HuH-7 (cell line): ENCODE data around the gene TMEM271.
"Not testable (repeated sequence)": the region's sequence is repeated elsewhere in the genome, so short reads cannot be mapped to it uniquely, and the experiment has no call there.

Experiments
- DNase-seq: peaks from one replicate; pipeline ENCODE4 v3.0.0; 2011; ENCODE audit warnings: low spot score

TMEM271 gene

GRCh38 chr4:609400-610050, 33.4 kb upstream of the TMEM271 start:
- DNase-seq = no peak

- DNase-seq = no peak
These were observed 32.1 kb upstream of the TMEM271 start for GRCh38 chr4:608236-608635.

- no peak for DNase-seq
These were observed 29.8 kb upstream of the TMEM271 start for GRCh38 chr4:605702-606425.

- DNase-seq = no peak
These were observed 28.0 kb upstream of the TMEM271 start for GRCh38 chr4:604131-604530.

GRCh38 chr4:602559-602942, 26.5 kb upstream of the TMEM271 start:
- DNase-seq = peak; percentile 51

- no peak for DNase-seq
These were observed 25.8 kb upstream of the TMEM271 start for GRCh38 chr4:601612-602558.

GRCh38 chr4:600850-601515, 24.9 kb upstream of the TMEM271 start:
- no peak for DNase-seq

- DNase-seq = no peak
These were observed 24.1 kb upstream of the TMEM271 start for GRCh38 chr4:600166-600565.

- DNase-seq = no peak
These were observed 22.8 kb upstream of the TMEM271 start for GRCh38 chr4:598925-599324.

GRCh38 chr4:592825-593520, 16.9 kb upstream of the TMEM271 start:
- DNase-seq = no peak

GRCh38 chr4:592178-592577, 16.1 kb upstream of the TMEM271 start:
- not testable (repeated sequence) for DNase-seq

GRCh38 chr4:590313-590841, 14.3 kb upstream of the TMEM271 start:
- DNase-seq = no peak

GRCh38 chr4:589219-589963, 13.3 kb upstream of the TMEM271 start:
- DNase-seq = no peak

- DNase-seq = no peak
These were observed 12.3 kb upstream of the TMEM271 start for GRCh38 chr4:588351-588849.

- DNase-seq = no peak
These were observed 11.7 kb upstream of the TMEM271 start for GRCh38 chr4:587671-588350.

- DNase-seq = no peak
These were observed 7.7 kb upstream of the TMEM271 start for GRCh38 chr4:583820-584219.

GRCh38 chr4:581753-582361, 5.8 kb upstream of the TMEM271 start:
- no peak for DNase-seq

GRCh38 chr4:581181-581580, 5.1 kb upstream of the TMEM271 start:
- DNase-seq = no peak

- no peak for DNase-seq
These were observed 3.6 kb upstream of the TMEM271 start for GRCh38 chr4:579543-580175.
